NB4 (cell line): ENCODE data around the gene BICDL2.

Source experiments
- POLR2A ChIP-seq: IDR thresholded peaks from 2 replicates; pipeline ENCODE4 v1.6.1; 2011; ENCODE audit warnings: mild to moderate bottlenecking; ENCODE audit not compliant: insufficient read length; ENCODE audit errors: extremely low read depth
- TF ChIP-seq, protein P1 (sequence below): IDR thresholded peaks from one replicate; pipeline ENCODE4 v1.5.1; 2012; ENCODE audit warnings: low read depth, low read length

DNA sequence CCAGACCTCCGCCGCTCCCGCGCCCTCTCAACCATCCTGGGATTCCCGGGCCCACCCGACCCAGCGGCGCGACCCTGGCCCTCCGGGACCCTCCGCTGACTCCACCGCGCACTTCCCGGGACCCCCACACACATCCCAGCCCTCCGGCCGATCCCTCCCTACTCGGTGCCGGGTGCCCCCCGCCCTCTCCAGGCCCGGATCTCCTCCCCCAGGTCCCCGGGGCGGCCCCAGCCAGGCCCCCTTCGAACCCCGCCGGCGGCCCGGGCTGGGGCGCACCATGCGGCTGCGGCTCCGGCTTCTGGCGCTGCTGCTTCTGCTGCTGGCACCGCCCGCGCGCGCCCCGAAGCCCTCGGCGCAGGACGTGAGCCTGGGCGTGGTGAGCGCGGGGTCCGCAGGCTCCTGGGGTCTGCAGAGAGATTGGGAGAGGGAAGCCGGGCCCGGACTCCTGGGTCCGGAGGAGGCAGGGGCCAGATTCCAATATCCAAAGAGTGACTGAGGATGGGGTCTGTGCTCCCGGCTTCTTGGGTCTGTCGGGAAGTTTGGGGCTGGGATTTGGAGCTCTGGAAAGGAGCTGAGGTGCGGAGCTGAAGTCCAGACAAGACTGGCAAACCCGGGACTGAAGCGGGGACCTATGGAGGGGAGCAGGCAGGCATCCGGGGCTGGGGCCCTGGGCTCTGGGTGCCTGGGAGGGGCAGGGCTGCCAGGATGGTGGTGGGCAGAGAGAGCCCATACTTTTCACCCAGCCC is 10.1 kb upstream of the BICDL2 start:
- TF ChIP-seq, protein P1, sequence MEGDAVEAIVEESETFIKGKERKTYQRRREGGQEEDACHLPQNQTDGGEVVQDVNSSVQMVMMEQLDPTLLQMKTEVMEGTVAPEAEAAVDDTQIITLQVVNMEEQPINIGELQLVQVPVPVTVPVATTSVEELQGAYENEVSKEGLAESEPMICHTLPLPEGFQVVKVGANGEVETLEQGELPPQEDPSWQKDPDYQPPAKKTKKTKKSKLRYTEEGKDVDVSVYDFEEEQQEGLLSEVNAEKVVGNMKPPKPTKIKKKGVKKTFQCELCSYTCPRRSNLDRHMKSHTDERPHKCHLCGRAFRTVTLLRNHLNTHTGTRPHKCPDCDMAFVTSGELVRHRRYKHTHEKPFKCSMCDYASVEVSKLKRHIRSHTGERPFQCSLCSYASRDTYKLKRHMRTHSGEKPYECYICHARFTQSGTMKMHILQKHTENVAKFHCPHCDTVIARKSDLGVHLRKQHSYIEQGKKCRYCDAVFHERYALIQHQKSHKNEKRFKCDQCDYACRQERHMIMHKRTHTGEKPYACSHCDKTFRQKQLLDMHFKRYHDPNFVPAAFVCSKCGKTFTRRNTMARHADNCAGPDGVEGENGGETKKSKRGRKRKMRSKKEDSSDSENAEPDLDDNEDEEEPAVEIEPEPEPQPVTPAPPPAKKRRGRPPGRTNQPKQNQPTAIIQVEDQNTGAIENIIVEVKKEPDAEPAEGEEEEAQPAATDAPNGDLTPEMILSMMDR = no peak
- no peak for TF ChIP-seq POLR2A
